WERI-Rb-1 (cell line): Measurements from ENCODE around the gene MLEC.
A peak's percentile ranks its signal among the peaks of the same experiment; 100 is the strongest.
"Not testable (repeated sequence)": the region's sequence is repeated elsewhere in the genome, so short reads cannot be mapped to it uniquely, and the experiment has no call there.

Experiments
- DNase-seq: peaks from one replicate; pipeline ENCODE4 v3.0.0-alpha.2; 2020
- H3K27ac ChIP-seq: fragments of 250-450 bp; sonication (Bioruptor Pico); 2 replicates; pipeline ENCODE4 v1.5.1; 2020; ENCODE audit warnings: mild to moderate bottlenecking, moderate library complexity
- H3K27me3 ChIP-seq: fragments of 250-450 bp; sonication (Bioruptor Pico); 2 replicates; pipeline ENCODE4 v1.5.1; 2021; ENCODE audit warnings: mild to moderate bottlenecking, low read depth, moderate library complexity; ENCODE audit not compliant: insufficient read depth, severe bottlenecking
- H3K36me3 ChIP-seq: fragments of 250-450 bp; sonication (Bioruptor Pico); 2 replicates; pipeline ENCODE4 v1.5.1; 2020; ENCODE audit warnings: mild to moderate bottlenecking, moderate library complexity
- H3K4me3 ChIP-seq: 2 replicates; pipeline ENCODE4 v1.5.1; 2011; ENCODE audit warnings: low read depth, mild to moderate bottlenecking, control low read depth, low read length
- H3K9me3 ChIP-seq: fragments of 250-450 bp; sonication (Bioruptor Pico); 2 replicates; pipeline ENCODE4 v1.5.1; 2021; ENCODE audit warnings: mild to moderate bottlenecking, moderate library complexity; ENCODE audit not compliant: severe bottlenecking
- CTCF ChIP-seq: IDR thresholded peaks from 2 replicates; pipeline ENCODE4 v1.5.1; 2011; ENCODE audit warnings: low read depth, mild to moderate bottlenecking, control low read depth, inconsistent platforms, low read length

The MLEC gene

GRCh38 chr12:120668091-120668867, 18.7 kb upstream of the MLEC start:
- H3K36me3 ChIP-seq, result no peaks in the 10 kb centered on the region
- H3K4me3 ChIP-seq, result no peak overlapping the region
- H3K27ac ChIP-seq, result no peak overlapping the region
- no peak for DNase-seq
- H3K9me3 ChIP-seq, result no peaks in the 10 kb centered on the region
- no peaks in the 10 kb centered on the region for H3K27me3 ChIP-seq
- TF ChIP-seq CTCF, result no peak

- no peak overlapping the region for H3K4me3 ChIP-seq
- no peak overlapping the region for H3K27ac ChIP-seq
- H3K27me3 ChIP-seq, result no peaks in the 10 kb centered on the region
- no peaks in the 10 kb centered on the region for H3K36me3 ChIP-seq
- DNase-seq, result peak; percentile 60
- no peaks in the 10 kb centered on the region for H3K9me3 ChIP-seq
- no peak for TF ChIP-seq CTCF
Observed at GRCh38 chr12:120668868-120669840, 17.8 kb upstream of the MLEC start.

- DNase-seq, H3K36me3 ChIP-seq, H3K27ac ChIP-seq, H3K27me3 ChIP-seq, H3K4me3 ChIP-seq, H3K9me3 ChIP-seq: not testable (repeated sequence)
Observed at GRCh38 chr12:120670237-120670636, 16.7 kb upstream of the MLEC start.

- H3K27ac ChIP-seq, result no peak overlapping the region
- no peaks in the 10 kb centered on the region for H3K36me3 ChIP-seq
- DNase-seq, result no peak
- no peak for TF ChIP-seq CTCF
- no peaks in the 10 kb centered on the region for H3K9me3 ChIP-seq
- H3K4me3 ChIP-seq, result no peak overlapping the region
- no peaks in the 10 kb centered on the region for H3K27me3 ChIP-seq
Observed at GRCh38 chr12:120670667-120671066, 16.3 kb upstream of the MLEC start.

GRCh38 chr12:120674097-120674636, 12.8 kb upstream of the MLEC start:
- H3K4me3 ChIP-seq, result no peak overlapping the region
- H3K27me3 ChIP-seq, result no peaks in the 10 kb centered on the region
- no peak for TF ChIP-seq CTCF
- H3K36me3 ChIP-seq, result no peaks in the 10 kb centered on the region
- no peak overlapping the region for H3K27ac ChIP-seq
- peak; percentile 43 for DNase-seq
- no peaks in the 10 kb centered on the region for H3K9me3 ChIP-seq

- no peaks in the 10 kb centered on the region for H3K36me3 ChIP-seq
- H3K9me3 ChIP-seq, result no peaks in the 10 kb centered on the region
- TF ChIP-seq CTCF, result no peak
- no peak overlapping the region for H3K27ac ChIP-seq
- DNase-seq, result no peak
- H3K27me3 ChIP-seq, result no peaks in the 10 kb centered on the region
- no peak overlapping the region for H3K4me3 ChIP-seq
Observed at GRCh38 chr12:120677765-120678473, 9.0 kb upstream of the MLEC start.
